GM11168 (cell line): ENCODE measurements around the gene SAMD11.
"Not testable (repeated sequence)": the region's sequence is repeated elsewhere in the genome, so short reads cannot be mapped to it uniquely, and the experiment has no call there.

ENCODE experiments used
- in situ Hi-C: fragments of 300-500 bp; cut with MboI; formaldehyde crosslinking; loops from one replicate; pipeline ENCODE4 v1.12.0; 2022; ENCODE audit warnings: low sequenced_read_pairs; ENCODE audit not compliant: unreplicated experiment

SAMD11 gene, protein sequence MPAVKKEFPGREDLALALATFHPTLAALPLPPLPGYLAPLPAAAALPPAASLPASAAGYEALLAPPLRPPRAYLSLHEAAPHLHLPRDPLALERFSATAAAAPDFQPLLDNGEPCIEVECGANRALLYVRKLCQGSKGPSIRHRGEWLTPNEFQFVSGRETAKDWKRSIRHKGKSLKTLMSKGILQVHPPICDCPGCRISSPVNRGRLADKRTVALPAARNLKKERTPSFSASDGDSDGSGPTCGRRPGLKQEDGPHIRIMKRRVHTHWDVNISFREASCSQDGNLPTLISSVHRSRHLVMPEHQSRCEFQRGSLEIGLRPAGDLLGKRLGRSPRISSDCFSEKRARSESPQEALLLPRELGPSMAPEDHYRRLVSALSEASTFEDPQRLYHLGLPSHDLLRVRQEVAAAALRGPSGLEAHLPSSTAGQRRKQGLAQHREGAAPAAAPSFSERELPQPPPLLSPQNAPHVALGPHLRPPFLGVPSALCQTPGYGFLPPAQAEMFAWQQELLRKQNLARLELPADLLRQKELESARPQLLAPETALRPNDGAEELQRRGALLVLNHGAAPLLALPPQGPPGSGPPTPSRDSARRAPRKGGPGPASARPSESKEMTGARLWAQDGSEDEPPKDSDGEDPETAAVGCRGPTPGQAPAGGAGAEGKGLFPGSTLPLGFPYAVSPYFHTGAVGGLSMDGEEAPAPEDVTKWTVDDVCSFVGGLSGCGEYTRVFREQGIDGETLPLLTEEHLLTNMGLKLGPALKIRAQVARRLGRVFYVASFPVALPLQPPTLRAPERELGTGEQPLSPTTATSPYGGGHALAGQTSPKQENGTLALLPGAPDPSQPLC

DNA sequence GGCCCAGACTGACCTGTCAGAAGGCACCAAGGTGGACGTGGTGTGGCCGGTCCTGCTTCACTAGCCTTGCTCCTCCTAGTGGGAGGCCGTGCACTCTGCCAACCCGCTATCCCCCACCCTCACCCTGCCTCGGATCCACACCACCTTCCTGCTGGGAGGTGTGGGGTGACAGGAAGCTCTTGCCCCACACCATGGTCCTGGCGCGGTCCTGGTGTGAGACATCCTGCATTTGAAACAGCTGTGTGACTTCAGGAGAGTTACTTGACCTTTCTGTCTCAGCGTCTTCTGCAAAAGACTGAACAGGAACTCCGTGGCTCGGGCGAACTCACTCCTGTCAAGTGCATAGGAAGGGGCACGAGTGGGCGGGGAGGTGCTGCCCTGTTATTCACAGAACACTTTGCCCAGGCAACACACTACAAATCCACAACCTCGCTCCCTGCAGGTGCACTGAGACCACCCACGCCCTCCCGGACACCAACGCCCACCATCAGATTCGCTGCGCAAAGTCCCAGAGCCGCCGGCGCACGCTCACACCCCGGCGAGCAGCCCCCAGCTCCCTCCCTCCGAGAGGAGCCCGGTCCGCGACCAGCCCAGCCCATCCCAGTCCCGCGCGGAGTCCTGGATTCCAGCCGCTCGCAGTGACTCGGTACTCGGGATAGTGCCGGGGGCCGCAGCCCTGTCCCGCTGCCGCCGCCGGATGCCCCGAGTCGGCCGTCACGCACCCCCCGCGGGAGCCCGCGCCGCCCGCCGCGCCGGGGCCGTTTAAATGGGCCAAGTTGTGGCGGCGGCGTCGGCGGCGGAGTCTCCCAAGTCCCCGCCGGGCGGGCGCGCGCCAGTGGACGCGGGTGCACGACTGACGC lies at the start of gene SAMD11:
Gene SAMD11, plus strand, starts transcription at position 793 of the 860 bp plus-strand sequence. CDS start 509 bp downstream, outside the sequence.
- in situ Hi-C loops: no loop called here

DNA sequence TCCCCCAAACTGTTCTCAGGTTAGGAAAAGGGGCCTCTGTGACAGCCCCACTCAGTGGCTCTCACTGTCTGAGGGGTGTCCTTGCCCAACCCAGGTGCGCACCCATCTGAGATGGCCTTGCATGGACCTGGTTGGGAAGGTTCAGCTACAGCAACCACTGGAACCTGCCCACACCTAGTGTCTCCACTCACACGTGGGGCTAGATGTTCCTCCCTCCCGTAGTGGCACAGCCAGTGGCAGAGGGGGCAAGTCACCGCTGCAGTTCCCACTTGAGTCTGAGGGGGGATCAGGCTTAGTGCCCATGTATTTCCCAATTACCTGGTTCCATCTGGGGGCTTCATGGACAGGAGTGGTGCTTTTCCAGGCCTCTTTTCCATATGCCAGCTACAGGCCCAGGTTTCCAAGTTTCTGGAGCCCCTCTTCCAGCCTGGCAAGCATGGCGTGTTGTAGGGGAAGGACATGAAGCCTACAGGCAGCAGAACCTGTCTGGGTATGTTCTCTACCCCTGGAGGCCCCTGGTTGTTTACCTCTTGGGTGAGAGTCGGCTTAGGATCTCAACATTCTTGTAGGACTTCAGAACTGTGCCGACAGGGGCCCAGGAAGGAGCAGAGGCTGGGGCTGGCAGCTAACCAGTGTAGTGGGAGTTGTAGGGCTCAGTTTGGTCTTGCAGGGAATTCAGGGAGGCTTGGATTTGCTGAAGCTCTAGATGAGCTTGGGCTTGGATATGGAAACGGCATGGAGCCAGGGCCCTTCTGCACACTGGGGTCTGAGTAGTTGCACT lies 47.1 kb upstream of the SAMD11 start:
- in situ Hi-C loops: not testable (repeated sequence)

DNA sequence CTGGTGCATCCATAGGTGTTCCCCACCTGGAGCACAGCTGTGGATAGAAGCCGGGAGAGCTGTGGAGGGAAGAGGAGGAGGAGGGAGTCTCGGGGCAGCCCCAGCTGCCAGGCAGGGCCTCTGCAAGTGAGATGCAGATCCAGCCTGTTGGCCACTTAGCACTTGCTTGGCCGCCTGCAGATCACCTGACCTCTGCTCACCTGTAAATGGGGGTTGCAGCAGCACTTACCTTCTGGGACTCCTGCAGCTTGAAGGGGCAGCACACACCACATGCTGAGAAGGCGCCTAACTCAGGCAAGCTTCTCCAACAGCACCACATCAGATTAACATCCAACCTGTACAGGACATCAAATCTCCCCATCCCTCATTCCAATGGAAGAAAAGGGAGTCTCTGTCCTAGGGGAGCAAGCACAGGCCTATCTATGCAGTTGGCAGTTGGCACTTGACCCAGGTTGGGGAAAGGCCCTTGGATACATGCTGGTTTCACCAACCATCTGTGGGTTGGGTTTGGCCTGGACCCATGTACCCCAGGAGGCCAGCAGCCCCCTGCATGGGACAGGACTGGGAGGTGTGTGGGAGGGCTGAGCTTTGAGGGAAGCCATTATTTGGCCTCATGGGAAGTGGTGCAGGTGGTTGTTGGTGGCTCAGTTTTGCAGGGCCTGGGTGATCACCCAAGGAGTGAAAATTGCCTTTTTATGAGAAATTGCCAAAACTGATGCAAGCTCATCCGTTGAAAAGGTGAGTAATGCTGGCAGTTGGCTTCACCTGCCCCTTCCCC lies 46.3 kb upstream of the SAMD11 start:
- in situ Hi-C loops: not testable (repeated sequence)

DNA sequence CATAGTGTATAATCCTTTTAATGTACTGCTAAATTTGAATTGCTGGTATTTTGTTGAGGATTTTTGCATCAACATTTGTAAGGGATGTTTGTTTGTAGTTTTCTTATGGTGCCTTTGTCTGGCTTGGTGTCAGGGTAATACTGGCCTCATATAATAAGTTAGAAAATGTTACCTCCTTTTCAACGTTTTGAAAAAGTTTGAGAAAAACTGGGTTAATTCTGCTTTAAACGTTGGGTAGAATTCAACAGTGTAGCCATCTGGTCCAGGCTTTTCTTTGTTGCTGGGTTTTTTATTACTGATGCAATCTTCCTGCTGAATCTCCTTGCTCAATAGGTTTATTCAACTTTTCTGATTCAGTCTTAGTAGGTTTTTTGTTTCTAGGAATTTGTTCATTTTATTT lies 43.2 kb upstream of the SAMD11 start:
- in situ Hi-C loops: not testable (repeated sequence)

DNA sequence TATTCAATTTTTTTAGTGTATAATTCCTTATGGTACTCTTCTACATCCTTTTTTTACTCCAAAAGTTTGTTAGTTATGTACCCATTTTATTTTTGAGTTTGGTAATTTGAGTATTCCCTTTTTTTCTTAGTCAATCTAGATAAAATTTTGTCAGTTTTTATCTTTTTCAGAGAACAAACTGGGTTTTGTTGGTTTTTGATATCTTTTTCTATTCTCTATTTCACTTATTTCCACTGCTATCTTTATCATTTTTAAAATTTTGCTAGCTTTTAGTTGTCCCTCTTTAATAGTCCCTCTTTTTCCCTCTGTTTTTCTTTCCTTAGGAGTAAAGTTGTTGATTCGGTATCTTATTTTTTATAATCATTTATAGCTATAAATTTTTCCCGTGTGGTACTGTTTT lies 42.8 kb upstream of the SAMD11 start:
- in situ Hi-C loops: not testable (repeated sequence)

DNA sequence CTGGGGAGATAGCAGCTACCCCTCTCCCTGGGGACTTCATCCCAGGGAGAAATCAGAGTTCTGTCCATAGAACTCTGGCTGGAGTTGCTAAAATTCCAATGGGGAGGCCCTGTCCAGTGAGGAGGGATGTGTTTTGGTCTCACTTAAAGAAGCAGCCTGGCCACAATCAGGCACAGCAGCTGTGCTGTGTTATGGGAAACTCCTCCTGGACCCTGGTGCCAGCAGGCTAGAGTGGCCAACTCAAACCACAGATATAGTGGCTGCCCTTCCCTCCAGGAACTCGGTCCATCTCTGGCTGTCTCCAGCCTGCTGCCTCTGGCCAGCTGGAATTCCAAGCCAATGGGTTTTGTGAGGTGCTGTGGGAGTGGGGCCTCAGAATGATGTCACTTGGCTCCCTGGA lies 37.4 kb upstream of the SAMD11 start:
- in situ Hi-C loops: no loop called here

DNA sequence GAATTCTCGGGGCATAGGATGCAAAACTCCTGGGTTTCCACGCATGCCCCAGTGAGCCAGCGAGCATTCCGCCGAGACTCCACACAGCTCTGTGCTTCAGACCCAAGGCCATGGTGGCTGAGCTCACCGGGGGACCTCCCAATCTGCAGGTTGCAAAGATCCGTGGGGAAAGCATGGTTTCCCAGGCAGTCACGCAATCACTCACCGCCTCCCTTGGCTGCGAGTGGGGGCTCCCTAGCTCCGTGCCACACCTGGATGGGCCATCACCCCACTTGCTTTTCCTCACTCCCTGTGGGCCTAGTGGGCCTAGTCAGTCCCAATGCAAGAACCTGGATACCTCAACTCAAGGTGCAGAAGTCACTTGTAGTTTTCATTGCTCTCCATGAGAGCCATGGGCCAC lies 37.0 kb upstream of the SAMD11 start:
- in situ Hi-C loops: no loop called here

DNA sequence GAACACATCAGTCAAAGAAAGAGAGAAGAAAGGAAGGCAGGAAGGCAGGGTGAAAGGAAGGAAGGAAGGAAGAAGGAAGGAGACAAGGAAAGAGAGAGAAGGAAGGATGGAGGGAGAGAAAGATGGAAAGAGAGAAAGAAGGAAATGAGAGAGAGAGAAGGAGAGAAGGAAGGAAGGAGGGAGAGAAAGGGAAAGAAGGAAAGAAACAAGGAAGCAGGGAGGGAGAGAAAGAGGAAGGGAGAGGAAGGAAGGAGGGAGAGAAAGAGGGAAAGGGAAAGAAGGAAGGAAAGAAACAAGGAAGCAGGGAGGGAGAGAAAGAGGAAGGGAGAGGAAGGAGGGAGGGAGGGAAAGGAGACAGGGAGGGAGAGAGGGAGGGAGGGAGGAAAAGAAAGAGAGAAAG lies 35.4 kb upstream of the SAMD11 start:
- in situ Hi-C loops: no loop called here

DNA sequence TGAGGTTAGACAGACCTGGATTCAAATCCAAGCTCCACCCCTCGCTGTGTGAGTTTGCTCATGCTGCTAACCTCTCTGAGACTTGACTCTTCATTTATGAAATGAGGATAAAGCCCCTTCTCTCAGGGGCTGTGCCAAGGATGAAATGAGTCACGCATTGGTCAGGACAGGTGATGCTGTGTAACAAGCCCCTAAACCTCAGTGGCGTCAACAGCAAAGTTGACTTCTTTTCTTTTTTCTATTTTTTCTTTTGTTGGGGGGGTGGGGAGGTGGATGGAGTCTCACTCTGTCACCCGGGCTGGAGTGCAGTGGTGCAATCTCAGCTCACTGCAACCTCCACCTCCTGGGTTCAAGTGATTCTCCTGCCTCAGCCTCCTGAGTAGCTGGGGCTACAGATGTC lies 33.9 kb upstream of the SAMD11 start:
- in situ Hi-C loops: not testable (repeated sequence)

DNA sequence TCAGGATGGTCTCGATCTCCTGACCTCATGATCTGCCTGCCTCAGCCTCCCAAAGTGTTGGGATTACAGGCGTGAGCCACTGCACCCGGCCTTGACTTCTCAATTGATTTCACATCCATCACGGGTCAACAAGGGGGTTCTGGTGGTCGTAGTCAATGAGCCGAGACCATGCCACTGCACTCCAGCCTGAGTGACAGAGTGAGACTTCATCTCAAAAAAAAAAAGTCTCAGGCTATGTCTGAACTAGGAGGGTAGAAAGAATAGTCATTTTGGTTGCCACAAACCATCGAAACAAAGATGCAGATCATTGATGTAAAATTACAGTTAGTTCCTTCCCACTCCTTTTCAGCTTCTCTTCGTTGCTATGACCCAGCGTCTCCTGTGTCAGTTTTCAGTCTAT lies 33.5 kb upstream of the SAMD11 start:
- in situ Hi-C loops: not testable (repeated sequence)

DNA sequence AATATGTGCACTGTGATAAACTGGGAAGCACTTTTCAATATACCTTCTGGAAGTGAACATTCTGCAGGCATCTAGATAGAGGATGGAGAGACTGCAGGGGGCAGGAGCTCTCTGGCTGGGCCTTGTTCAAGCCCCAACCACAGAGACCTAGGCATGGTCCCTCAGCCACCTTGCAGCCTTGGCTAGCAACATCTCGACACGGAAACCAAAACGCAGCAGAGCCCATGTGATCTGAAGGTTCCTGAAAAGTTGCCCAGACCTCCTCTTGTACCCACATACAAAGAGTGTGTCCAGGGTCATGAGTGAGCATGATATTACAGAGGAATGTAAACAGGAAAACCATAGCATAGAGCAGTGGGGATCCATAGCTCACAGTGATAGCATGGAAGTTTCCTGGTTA lies 33.1 kb upstream of the SAMD11 start:
- in situ Hi-C loops: no loop called here

DNA sequence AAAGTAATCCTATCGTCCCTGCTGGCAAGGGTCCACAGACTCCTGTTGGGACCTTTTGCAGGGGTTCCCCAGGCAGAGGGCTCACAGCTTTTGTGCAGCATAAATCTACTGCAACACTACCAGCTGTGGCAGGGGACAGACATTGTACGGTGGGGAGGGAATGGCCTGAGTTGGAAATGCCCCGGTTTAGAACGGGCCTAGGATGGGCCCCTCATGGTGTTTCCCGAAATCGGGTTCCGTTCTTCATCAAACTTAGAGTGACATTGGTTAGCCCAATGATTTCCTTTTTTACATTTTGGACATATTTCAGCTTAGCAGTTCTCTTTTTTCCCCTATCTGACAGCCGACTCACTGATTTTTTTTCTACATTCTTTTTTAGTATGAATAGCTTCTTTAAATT lies 26.5 kb upstream of the SAMD11 start:
- in situ Hi-C loops: no loop called here

DNA sequence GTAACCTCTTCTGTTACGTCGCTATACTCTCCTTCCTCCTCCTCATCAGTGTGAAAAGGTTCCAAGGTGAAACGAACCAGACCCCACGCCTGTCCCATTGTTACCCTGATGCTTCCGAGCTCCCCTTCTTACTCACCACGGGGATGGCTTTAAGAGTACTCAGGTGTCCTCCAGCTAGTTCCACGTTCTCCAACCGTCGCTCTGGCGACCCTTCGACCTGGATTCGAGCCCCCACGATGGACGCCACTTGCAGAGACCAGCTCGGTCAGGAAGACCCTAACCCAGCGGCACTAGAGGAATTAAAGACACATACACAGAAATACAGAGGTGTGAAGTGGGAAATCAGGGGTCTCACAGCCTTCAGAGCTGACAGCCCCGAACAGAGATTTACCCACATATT lies 25.8 kb upstream of the SAMD11 start:
- in situ Hi-C loops: not testable (repeated sequence)

DNA sequence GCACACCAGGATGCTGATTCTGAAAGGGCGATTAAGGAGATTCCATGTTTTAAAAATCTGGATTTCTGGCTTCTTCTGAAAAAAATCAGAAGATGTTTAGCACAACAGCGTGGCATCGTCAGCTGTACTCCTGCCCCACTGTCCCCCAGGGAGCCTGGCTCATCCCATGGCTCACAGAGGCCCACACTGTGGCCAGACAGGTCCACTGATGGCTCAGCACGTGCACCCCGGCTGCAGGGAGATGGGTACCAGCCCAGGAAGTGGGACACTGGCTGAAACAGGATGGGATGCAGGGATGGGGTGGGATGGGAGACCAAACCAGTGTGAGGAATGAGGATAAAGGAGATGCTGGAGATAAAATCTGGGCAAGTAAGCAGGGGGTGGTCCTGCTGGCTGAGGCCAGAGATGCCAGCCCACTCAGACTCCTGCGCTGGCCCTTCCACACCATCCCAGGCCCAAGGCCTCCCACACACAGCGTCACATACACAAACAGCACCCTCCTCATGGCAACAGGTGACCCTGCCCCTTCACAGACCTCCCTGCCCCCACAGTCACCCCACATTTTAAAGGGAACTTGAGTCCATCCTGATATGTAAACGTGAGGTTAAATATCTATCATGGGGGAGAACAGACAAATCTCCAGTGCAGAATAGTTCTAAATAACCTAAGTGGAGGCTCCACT lies 23.9 kb upstream of the SAMD11 start:
- in situ Hi-C loops: no loop called here

DNA sequence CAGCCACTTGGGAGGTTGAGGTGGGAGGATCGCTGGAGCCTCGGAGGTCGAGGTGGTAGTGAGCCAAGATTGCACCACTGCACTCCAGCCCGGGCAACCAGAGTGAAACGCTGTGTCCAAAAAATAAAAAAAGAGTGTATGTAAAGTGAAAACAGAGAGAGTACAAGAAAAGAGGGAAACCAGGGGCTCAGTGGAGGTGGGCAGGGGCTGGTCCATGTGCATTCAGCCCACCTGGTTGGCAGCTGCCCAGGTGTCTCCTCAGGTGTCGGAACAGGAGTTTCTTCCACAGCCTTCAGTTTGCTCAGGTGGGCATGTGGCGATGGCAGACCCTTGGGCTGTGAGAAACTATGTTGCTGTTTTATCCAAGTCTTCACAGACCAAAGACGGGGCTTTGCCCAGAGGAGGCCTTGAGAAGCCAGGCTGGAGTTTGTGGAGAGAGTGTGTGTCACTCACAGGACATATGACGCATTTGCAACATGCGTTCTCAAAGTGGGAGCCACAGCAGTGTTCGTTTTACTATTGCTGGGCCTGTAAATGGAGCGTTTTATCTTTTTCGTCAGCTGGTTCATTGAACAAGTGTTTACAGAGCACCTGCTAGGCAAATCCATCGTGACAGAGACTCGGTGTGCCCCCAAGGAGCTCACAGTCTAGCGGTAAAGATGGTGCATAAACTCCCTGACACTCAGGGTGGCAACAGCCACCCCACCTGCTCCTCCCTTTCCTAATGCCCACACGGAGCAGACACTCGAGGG lies 22.4 kb upstream of the SAMD11 start:
- in situ Hi-C loops: no loop called here

DNA sequence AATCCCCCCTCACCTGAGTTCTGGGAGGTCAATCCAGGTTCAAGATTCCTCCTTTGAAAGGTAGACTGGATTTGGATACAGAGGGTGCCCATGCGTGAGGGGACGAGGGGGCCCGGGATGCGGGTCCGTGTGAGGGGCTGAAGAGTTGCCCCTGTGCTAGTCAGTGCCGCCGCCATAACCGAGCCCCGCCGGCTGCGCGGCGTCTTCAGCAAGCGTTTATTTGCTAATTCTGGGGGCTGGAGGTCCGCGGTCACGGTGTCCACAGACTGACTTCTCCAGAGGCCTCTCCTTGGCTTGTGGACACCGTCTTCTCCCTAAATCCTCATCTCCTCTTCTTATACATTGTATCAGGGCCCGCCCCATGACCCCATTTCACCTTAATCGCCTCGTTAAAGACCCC lies 20.9 kb upstream of the SAMD11 start:
- in situ Hi-C loops: no loop called here

DNA sequence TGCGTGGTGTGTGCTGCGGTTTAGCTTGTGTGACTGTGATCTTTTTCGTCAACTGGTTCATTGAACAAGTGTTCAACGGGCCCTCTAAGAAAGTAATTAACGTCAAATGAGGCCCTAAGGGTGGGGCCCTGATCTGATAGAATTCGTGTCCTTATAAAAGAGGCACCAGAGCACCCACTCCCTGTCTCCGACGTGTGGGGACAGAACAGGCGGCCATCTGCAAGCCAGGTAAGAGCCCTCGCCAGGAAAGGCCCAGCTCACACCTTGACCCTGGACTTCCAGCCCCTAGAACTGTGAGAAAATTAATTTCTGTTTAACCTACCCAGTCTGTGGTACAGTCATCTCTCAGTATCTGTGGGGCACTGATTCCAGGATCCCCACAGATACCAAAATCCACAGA lies 20.4 kb upstream of the SAMD11 start:
- in situ Hi-C loops: no loop called here
